Activated naive CD4-positive, alpha-beta T cell treated with anti-CD3 and anti-CD28 coated beads, Interleukin-2, amount 10 ng/mL, durations not matched to agents 7 days and 5 days (primary cell): ENCODE measurements around the gene DUXA.
"Not testable (repeated sequence)": the region's sequence is repeated elsewhere in the genome, so short reads cannot be mapped to it uniquely, and the experiment has no call there.

Source experiments
- CTCF ChIA-PET: fragments of 350-600 bp; sonication (Branson Sonifier 250); formaldehyde crosslinking; loops from one replicate; lab custom pipeline; 2021; ENCODE audit warnings: antibody characterized with exemption; lab: Charles Lee
- DNase-seq: peaks from one replicate; pipeline ENCODE4 v3.0.0-alpha.2; 2020
- H3K27ac Mint-ChIP-seq: one replicate; pipeline ENCODE4 v1.8.0; 2021; ENCODE audit warnings: mild to moderate bottlenecking, moderate library complexity, mixed read lengths
- H3K27me3 Mint-ChIP-seq: one replicate; pipeline ENCODE4 v1.8.0; 2021; ENCODE audit warnings: mild to moderate bottlenecking, mixed read lengths
- H3K36me3 Mint-ChIP-seq: one replicate; pipeline ENCODE4 v1.8.0; 2021; ENCODE audit warnings: mixed read lengths
- H3K4me1 Mint-ChIP-seq: one replicate; pipeline ENCODE4 v1.8.0; 2021; ENCODE audit warnings: mixed read lengths
- H3K4me3 Mint-ChIP-seq: one replicate; pipeline ENCODE4 v1.8.0; 2021; ENCODE audit warnings: mild to moderate bottlenecking, moderate library complexity, mixed read lengths
- H3K9me3 Mint-ChIP-seq: one replicate; pipeline ENCODE4 v1.8.0; 2021; ENCODE audit warnings: mixed read lengths

Gene DUXA

GRCh38 chr19:57135797-57136196 lies 31.5 kb downstream of the DUXA start:
- Mint-ChIP-seq H3K36me3 (peaks cover 1% of the 10 kb centered on the region), H3K27me3 (no peaks in the 10 kb centered on the region), H3K4me3 (no peak overlapping the region), H3K27ac (no peak overlapping the region), H3K4me1 (no peaks in the 10 kb centered on the region), H3K9me3 (peaks cover 54% of the 10 kb centered on the region)
- DNase-seq, result no peak
- CTCF ChIA-PET, result no interaction called here

GRCh38 chr19:57127403-57127802 lies 39.9 kb downstream of the DUXA start:
- H3K36me3 Mint-ChIP-seq, CTCF ChIA-PET, DNase-seq, H3K4me3 Mint-ChIP-seq, H3K27ac Mint-ChIP-seq, H3K4me1 Mint-ChIP-seq, H3K27me3 Mint-ChIP-seq: not testable (repeated sequence)
- H3K9me3 Mint-ChIP-seq, result peaks cover 46% of the 10 kb centered on the region

GRCh38 chr19:57123882-57124281 lies 43.4 kb downstream of the DUXA start:
- Mint-ChIP-seq H3K36me3 (no peaks in the 10 kb centered on the region), H3K4me1 (no peaks in the 10 kb centered on the region), H3K27me3 (no peaks in the 10 kb centered on the region), H3K27ac (no peak overlapping the region), H3K4me3 (no peak overlapping the region), H3K9me3 (peaks cover 33% of the 10 kb centered on the region)
- CTCF ChIA-PET, result no interaction called here
- no peak for DNase-seq

GRCh38 chr19:57118848-57119247 lies 48.4 kb downstream of the DUXA start:
- CTCF ChIA-PET, result no interaction called here
- Mint-ChIP-seq H3K4me3 (no peak overlapping the region), H3K27me3 (no peaks in the 10 kb centered on the region), H3K36me3 (no peaks in the 10 kb centered on the region), H3K4me1 (no peaks in the 10 kb centered on the region), H3K9me3 (peaks cover 44% of the 10 kb centered on the region), H3K27ac (no peak overlapping the region)
- DNase-seq, result no peak

GRCh38 chr19:57113501-57113900 lies 53.8 kb downstream of the DUXA start:
- H3K27me3 Mint-ChIP-seq, CTCF ChIA-PET, H3K4me1 Mint-ChIP-seq, H3K27ac Mint-ChIP-seq, H3K4me3 Mint-ChIP-seq, DNase-seq, H3K36me3 Mint-ChIP-seq: not testable (repeated sequence)
- H3K9me3 Mint-ChIP-seq, result peaks cover 54% of the 10 kb centered on the region

- Mint-ChIP-seq H3K4me1 (no peaks in the 10 kb centered on the region), H3K9me3 (peaks cover 48% of the 10 kb centered on the region), H3K36me3 (peaks cover 2% of the 10 kb centered on the region), H3K27me3 (no peaks in the 10 kb centered on the region), H3K4me3 (no peak overlapping the region), H3K27ac (no peak overlapping the region)
- CTCF ChIA-PET, result no interaction called here
- DNase-seq, result no peak
Measured at GRCh38 chr19:57111329-57111644, 56.0 kb downstream of the DUXA start.

GRCh38 chr19:57110592-57111328 lies 56.5 kb downstream of the DUXA start:
- CTCF ChIA-PET, result no interaction called here
- H3K4me1 Mint-ChIP-seq, result no peaks in the 10 kb centered on the region
- H3K9me3 Mint-ChIP-seq, result peaks cover 46% of the 10 kb centered on the region
- H3K4me3 Mint-ChIP-seq, result no peak overlapping the region
- no peak for DNase-seq
- no peaks in the 10 kb centered on the region for H3K27me3 Mint-ChIP-seq
- peaks cover 2% of the 10 kb centered on the region for H3K36me3 Mint-ChIP-seq
- H3K27ac Mint-ChIP-seq, result no peak overlapping the region

GRCh38 chr19:57106722-57107235 lies 60.5 kb downstream of the DUXA start:
- no peak for DNase-seq
- Mint-ChIP-seq H3K4me3 (no peak overlapping the region), H3K27me3 (no peaks in the 10 kb centered on the region), H3K27ac (no peak overlapping the region), H3K4me1 (peaks cover 6% of the 10 kb centered on the region), H3K36me3 (peaks cover 3% of the 10 kb centered on the region), H3K9me3 (peaks cover 40% of the 10 kb centered on the region)
- CTCF ChIA-PET, result no interaction called here

- H3K27ac Mint-ChIP-seq, result no peak overlapping the region
- no peak overlapping the region for H3K4me3 Mint-ChIP-seq
- H3K36me3 Mint-ChIP-seq, result peaks cover 3% of the 10 kb centered on the region
- H3K27me3 Mint-ChIP-seq, result no peaks in the 10 kb centered on the region
- H3K4me1 Mint-ChIP-seq, result peaks cover 6% of the 10 kb centered on the region
- H3K9me3 Mint-ChIP-seq, result peaks cover 38% of the 10 kb centered on the region
- CTCF ChIA-PET, result no interaction called here
- no peak for DNase-seq
Measured at GRCh38 chr19:57105976-57106721, 61.1 kb downstream of the DUXA start.
